Esophagus squamous epithelium (tissue), 4 donors: ENCODE measurements around the gene SCUBE2.

ENCODE experiments used
- CTCF ChIP-seq, 6 experiments: fragments of 450-650 bp in 4 of 6; fragments of 200-600 bp in 2 of 6; sonication (generic) in 2 of 6; IDR thresholded peaks; one replicate each; pipeline ENCODE4 v1.5.1; 2016 to 2019; ENCODE audit warnings: antibody characterized with exemption in 6 of 6, mild to moderate bottlenecking in 4 of 6, moderate library complexity in 4 of 6
- POLR2A ChIP-seq, 4 donors: fragments of 450-650 bp; IDR thresholded peaks; one replicate each; pipeline ENCODE4 v1.6.1; 2017; ENCODE audit warnings: antibody characterized with exemption in 4 of 4, mild to moderate bottlenecking in 4 of 4, moderate library complexity in 3 of 4

GRCh38 chr11:9090488-9091043 is 833 bp downstream of the SCUBE2 start:
- TF ChIP-seq CTCF (IDR thresholded peaks at IDR 0.05) (no peak), POLR2A (IDR thresholded peaks at IDR 0.05) (no peak)
